IPS-15b (cell line): Measurements from ENCODE around the gene PSMG2.
"Not testable (repeated sequence)": the region's sequence is repeated elsewhere in the genome, so short reads cannot be mapped to it uniquely, and the experiment has no call there.

Experiments
- H3K27me3 ChIP-seq: one replicate; pipeline ENCODE4 v1.6.1; 2013; ENCODE audit warnings: low read length; ENCODE audit not compliant: control insufficient read depth, insufficient read depth
- H3K36me3 ChIP-seq: one replicate; pipeline ENCODE4 v1.6.1; 2013; ENCODE audit warnings: low read length; ENCODE audit not compliant: control insufficient read depth, insufficient read depth
- H3K4me1 ChIP-seq: one replicate; pipeline ENCODE4 v1.6.1; 2013; ENCODE audit warnings: mild to moderate bottlenecking, low read length; ENCODE audit not compliant: control insufficient read depth, insufficient read depth
- H3K4me3 ChIP-seq: one replicate; pipeline ENCODE4 v1.5.1; 2013; ENCODE audit warnings: low read depth, low read length
- H3K9ac ChIP-seq: one replicate; pipeline ENCODE4 v1.6.1; 2013; ENCODE audit warnings: low read depth, mild to moderate bottlenecking, low read length
- H3K9me3 ChIP-seq: one replicate; pipeline ENCODE4 v1.6.1; 2013; ENCODE audit warnings: mild to moderate bottlenecking, low read length; ENCODE audit not compliant: control insufficient read depth, insufficient read depth

The PSMG2 gene

GRCh38 chr18:12750715-12751502 is 48.1 kb downstream of the PSMG2 start:
- H3K9ac ChIP-seq, result no peak overlapping the region
- no peak overlapping the region for H3K4me3 ChIP-seq
- no peaks in the 10 kb centered on the region for H3K4me1 ChIP-seq

GRCh38 chr18:12751503-12751884 is 48.7 kb downstream of the PSMG2 start:
- no peaks in the 10 kb centered on the region for H3K27me3 ChIP-seq
- H3K4me3 ChIP-seq, result no peak overlapping the region
- H3K36me3 ChIP-seq, result peaks cover 2% of the 10 kb centered on the region
- H3K4me1 ChIP-seq, result no peaks in the 10 kb centered on the region
- H3K9me3 ChIP-seq, result no peaks in the 10 kb centered on the region
- no peak overlapping the region for H3K9ac ChIP-seq

More at GRCh38 chr18:12750715-12751502, 48.1 kb downstream of the PSMG2 start:
- Histone ChIP-seq H3K9me3 (no peaks in the 10 kb centered on the region), H3K27me3 (no peaks in the 10 kb centered on the region), H3K36me3 (peaks cover 2% of the 10 kb centered on the region)

- no peak overlapping the region for H3K9ac ChIP-seq
- no peaks in the 10 kb centered on the region for H3K27me3 ChIP-seq
- H3K4me3 ChIP-seq, result no peak overlapping the region
- H3K4me1 ChIP-seq, result no peaks in the 10 kb centered on the region
- H3K9me3 ChIP-seq, result no peaks in the 10 kb centered on the region
- H3K36me3 ChIP-seq, result peaks cover 2% of the 10 kb centered on the region
Observed at GRCh38 chr18:12751891-12752290, 49.0 kb downstream of the PSMG2 start.

GRCh38 chr18:12754511-12754910 is 51.7 kb downstream of the PSMG2 start:
- no peaks in the 10 kb centered on the region for H3K27me3 ChIP-seq
- H3K4me1 ChIP-seq, result no peaks in the 10 kb centered on the region
- no peaks in the 10 kb centered on the region for H3K9me3 ChIP-seq
- no peak overlapping the region for H3K4me3 ChIP-seq
- no peak overlapping the region for H3K9ac ChIP-seq
- H3K36me3 ChIP-seq, result no peaks in the 10 kb centered on the region

- not testable (repeated sequence) for H3K4me1 ChIP-seq, H3K36me3 ChIP-seq, H3K9ac ChIP-seq, H3K4me3 ChIP-seq, H3K27me3 ChIP-seq, H3K9me3 ChIP-seq
Observed at GRCh38 chr18:12755606-12756005, 52.8 kb downstream of the PSMG2 start.

- not testable (repeated sequence) for H3K27me3 ChIP-seq, H3K4me3 ChIP-seq, H3K9me3 ChIP-seq, H3K9ac ChIP-seq, H3K4me1 ChIP-seq, H3K36me3 ChIP-seq
Observed at GRCh38 chr18:12756619-12757239, 53.9 kb downstream of the PSMG2 start.

- not testable (repeated sequence) for H3K27me3 ChIP-seq, H3K4me1 ChIP-seq, H3K4me3 ChIP-seq, H3K9ac ChIP-seq, H3K36me3 ChIP-seq, H3K9me3 ChIP-seq
Observed at GRCh38 chr18:12758566-12758965, 55.7 kb downstream of the PSMG2 start.

- no peaks in the 10 kb centered on the region for H3K9me3 ChIP-seq
- H3K36me3 ChIP-seq, result no peaks in the 10 kb centered on the region
- H3K4me3 ChIP-seq, result no peak overlapping the region
- no peaks in the 10 kb centered on the region for H3K27me3 ChIP-seq
- no peak overlapping the region for H3K9ac ChIP-seq
- H3K4me1 ChIP-seq, result peaks cover 4% of the 10 kb centered on the region
Observed at GRCh38 chr18:12765126-12765525, 62.3 kb downstream of the PSMG2 start.

GRCh38 chr18:12765586-12765985 is 62.7 kb downstream of the PSMG2 start:
- H3K27me3 ChIP-seq, result no peaks in the 10 kb centered on the region
- H3K4me3 ChIP-seq, result no peak overlapping the region
- H3K4me1 ChIP-seq, result peaks cover 4% of the 10 kb centered on the region
- no peak overlapping the region for H3K9ac ChIP-seq
- H3K9me3 ChIP-seq, result no peaks in the 10 kb centered on the region
- no peaks in the 10 kb centered on the region for H3K36me3 ChIP-seq

GRCh38 chr18:12766986-12767433 is 64.2 kb downstream of the PSMG2 start:
- Histone ChIP-seq H3K36me3 (no peaks in the 10 kb centered on the region), H3K9me3 (no peaks in the 10 kb centered on the region), H3K4me1 (peaks cover 4% of the 10 kb centered on the region), H3K27me3 (no peaks in the 10 kb centered on the region), H3K9ac (no peak overlapping the region), H3K4me3 (no peak overlapping the region)

GRCh38 chr18:12767580-12768155 is 64.8 kb downstream of the PSMG2 start:
- H3K4me3 ChIP-seq, result no peak overlapping the region
- H3K36me3 ChIP-seq, result no peaks in the 10 kb centered on the region
- H3K9ac ChIP-seq, result no peak overlapping the region
- H3K9me3 ChIP-seq, result no peaks in the 10 kb centered on the region
- H3K4me1 ChIP-seq, result peaks cover 4% of the 10 kb centered on the region
- no peaks in the 10 kb centered on the region for H3K27me3 ChIP-seq

GRCh38 chr18:12768625-12769024 is 65.8 kb downstream of the PSMG2 start:
- H3K9me3 ChIP-seq, result no peaks in the 10 kb centered on the region
- peaks cover 4% of the 10 kb centered on the region for H3K4me1 ChIP-seq
- H3K27me3 ChIP-seq, result no peaks in the 10 kb centered on the region
- H3K4me3 ChIP-seq, result no peak overlapping the region
- H3K9ac ChIP-seq, result no peak overlapping the region
- H3K36me3 ChIP-seq, result no peaks in the 10 kb centered on the region
